NCI-H2196 treated with DMSO at 0.1 percent for 48 hours (cell line): ENCODE results near the gene TMEM54.

Experiments
- DNase-seq: peaks from one replicate; lab custom pipeline; 2025; ENCODE audit not compliant: unreplicated experiment; lab: John Stamatoyannopoulos, UW

TMEM54 gene

DNA sequence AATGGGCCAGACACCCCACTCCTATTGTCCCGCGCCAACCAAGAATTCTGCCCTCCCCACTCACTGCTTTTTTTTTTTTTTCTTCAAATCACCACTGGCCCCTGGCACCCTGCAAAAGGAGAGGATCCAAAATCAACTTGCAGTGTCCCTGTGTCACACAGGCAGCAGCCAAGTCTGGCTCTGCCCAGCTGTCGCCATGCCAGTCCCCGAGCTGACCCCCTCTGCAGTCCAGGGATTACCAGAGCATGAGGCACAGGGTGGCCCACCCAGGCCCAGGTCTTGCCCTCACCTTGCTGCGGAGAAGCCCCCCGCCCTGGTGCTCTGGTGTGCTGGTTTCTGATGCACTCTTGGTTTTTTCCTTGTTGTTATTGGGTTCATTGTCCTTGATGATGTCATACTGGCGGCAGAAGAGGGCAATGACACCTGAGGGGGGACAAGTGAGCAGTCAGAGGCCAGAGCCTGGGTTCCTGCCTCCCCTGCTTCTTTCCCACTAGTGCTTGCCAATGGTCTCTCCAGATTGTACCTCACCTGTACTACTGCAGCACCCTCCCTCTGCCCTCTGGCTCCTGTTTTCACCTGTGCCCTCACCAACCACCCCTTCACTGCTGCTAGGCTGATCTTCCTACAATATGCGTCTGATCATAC is 36.7 kb downstream of the TMEM54 start:
- DNase-seq, result no peak

GRCh38 chr1:32863881-32864245 is 37.3 kb downstream of the TMEM54 start:
- DNase-seq, result no peak

DNA sequence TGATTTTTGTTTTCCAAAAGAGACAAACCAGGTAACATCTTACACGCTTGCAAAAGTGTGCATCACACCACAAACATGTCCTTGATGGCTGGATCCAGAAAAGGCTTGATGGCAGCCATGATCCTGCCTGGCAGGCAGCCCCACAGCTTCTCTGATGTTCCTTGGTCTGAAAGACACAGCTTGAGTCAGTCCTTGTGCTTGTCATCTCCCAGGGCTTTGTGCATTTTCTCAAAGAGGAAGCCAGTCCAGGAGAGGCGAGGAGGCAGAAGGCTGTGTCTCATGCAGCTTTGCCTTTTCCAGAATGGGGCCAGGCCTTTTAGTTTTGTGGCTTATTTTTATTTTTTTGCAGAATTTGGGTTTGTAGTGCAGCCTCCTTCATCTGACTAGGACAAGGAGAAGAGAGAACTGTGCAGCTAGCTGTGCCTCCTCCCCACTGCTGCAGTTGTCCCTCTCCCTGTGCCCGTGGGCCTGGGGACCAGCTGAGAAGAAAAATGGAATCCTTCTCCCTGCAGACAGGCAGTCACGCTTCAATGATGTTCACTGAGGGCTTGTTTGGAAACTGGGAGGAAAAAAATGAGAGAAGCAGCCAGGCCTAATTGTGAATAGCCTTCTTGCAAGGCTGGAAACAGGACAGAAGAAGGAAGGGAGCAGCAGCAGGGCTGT is 37.8 kb downstream of the TMEM54 start:
- no peak for DNase-seq

- DNase-seq, result no peak
Measured at GRCh38 chr1:32861904-32862695, 39.1 kb downstream of the TMEM54 start.

- no peak for DNase-seq
Measured at GRCh38 chr1:32860566-32860965, 40.6 kb downstream of the TMEM54 start.

GRCh38 chr1:32859915-32860314 is 41.3 kb downstream of the TMEM54 start:
- no peak for DNase-seq

GRCh38 chr1:32858791-32859190 is 42.4 kb downstream of the TMEM54 start:
- no peak for DNase-seq

GRCh38 chr1:32858136-32858535 is 43.1 kb downstream of the TMEM54 start:
- DNase-seq, result no peak

DNA sequence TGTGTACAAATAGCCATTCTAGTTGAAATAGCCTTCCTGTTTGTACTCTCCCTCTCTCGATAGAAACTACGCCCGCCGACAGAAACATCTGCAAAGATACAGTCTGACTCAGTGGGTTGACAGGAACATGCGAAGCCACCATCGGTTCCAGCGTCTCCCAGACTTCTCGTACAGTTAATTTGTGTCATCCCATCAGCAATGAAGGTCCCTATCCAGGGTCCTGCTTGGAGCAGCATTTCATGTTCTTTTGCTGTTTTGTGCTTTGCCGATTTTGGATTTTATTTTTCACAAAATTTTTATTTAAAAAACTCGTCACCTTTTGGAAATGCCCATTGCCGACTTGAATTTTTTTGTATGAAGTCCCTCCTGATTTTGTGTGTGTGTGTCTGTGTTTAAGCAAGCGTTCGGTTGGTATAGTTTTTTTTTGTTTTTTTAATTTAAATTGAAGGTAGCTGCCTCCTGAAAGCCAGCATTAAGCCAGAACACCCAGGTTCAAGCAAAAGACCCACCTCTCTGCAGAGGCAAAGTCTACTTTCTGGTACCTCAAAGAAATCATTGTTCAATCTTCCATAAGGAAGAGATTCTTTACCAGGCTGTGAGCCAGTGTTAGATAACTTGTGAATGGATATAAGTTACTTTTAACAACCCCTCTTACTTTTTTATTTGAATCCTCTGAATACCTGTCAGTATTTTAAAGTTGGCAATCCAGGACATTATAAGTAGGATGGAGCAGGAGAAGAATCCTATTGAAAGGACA is 45.1 kb downstream of the TMEM54 start:
- no peak for DNase-seq

- no peak for DNase-seq
Measured at GRCh38 chr1:32848354-32849063, 52.7 kb downstream of the TMEM54 start.
